Head of caudate nucleus (tissue), 42 donors: ENCODE data around the gene ATG13.
A peak's percentile ranks its signal among the peaks of the same experiment; 100 is the strongest.

Source experiments
- DNase-seq, 42 donors: peaks; one replicate each; pipeline versions ENCODE4 v3.0.0 to v3.0.0-alpha.2; 2020 to 2021; ENCODE audit warnings: mixed read lengths in 7 of 42
- intact Hi-C: fragments of 100-400 bp; cut with DNase I; formaldehyde crosslinking; loops from one replicate; pipeline ENCODE4 v1.15.0; 2022

The ATG13 gene

DNA sequence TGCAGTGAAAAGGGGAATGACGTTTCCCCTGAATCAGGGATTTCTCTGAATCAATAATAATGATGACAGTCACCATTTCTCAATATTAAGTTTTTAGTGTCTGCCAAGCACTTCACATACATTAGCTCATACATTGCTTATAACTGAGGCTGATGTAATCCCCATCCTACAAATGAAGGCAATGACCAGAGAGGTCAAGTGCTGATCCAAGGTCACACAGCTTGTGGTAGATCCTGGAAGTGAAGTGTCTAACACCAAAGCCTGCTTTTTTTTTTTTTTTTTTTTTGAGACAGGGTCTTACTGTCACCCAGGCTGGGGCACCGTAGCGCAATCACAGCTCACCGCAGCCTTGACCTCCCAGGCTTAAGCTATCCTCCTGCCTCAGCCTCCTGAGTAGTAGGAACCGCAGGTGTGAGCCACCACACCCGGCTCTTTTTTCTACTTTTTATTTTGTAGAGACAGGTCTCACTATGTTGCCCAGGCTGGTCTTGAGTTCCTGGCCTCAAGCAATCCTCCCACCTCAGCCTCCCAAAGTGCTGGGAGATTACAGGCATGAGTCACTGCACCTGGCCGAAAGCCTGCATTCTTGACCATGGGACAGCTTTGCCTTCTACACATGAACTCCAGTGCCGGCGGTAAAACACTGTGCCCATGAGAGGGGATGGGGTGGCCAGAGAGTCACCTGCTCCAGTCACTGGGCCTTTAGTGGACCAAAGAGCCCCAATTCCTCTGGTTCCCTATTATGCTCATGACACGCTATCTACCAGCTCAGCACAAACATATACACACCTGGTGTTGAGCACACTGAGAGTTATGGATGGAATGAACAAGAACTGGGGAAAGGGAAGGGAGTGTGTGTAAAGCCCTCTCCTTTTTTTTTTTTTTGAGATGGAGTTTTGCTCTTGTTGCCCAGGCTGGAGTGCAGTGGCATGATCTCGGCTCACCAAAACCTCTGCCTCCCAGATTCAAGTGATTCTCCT is 65.7 kb downstream of the ATG13 start:
- intact Hi-C loops, result no loop called here
- DNase-seq, result no peak

DNA sequence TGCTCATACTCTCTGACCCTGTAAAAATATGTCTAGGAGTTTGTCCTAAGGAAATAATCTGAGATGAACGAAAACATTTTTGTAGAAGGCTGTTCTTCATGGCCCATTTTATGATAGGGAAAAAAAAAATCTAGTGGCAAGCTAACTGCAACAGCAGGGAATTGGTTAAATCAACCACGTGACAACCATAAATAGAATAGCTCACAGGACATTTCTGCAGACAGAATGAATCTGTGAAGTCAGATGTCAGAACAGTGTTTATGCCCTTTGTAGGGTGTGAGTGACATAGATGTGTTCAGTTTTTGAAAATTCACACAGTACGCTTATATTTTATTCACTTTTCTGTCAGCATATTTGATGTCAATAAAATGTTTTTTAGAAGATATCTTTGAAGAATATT is 67.0 kb downstream of the ATG13 start:
- DNase-seq, result no peak
- intact Hi-C loops, result no loop called here

GRCh38 chr11:46686886-46687795 is 69.8 kb downstream of the ATG13 start:
- intact Hi-C loops, result no loop called here
- peak in 21 of 42 donors; percentile 33 to 83 (median 54) for DNase-seq

GRCh38 chr11:46690702-46691101 is 73.3 kb downstream of the ATG13 start:
- intact Hi-C loops, result no loop called here
- DNase-seq, result no peak

- intact Hi-C loops, result no loop called here
- DNase-seq, result no peak
These were observed 75.1 kb downstream of the ATG13 start for GRCh38 chr11:46692450-46692849.

DNA sequence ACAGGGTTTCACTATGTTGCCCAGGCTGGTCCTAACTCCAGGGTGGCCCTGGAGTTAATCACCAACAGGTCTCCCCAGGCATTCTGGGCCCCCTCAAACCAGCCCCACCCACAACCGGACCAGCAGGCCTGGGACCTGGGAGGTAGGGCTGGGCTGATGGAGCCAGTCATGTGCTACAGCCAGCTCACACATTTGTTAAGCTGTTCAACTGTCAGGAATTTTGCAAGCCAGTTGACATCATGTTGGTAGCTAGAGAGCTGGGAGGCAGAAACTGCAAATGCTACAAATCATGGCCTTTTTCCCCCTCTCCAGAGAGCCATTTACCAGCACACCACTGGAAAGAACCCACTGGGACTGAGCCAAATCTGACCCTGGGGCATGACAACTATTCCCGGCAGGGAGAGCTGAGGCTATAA is 76.3 kb downstream of the ATG13 start:
- intact Hi-C loops, result no loop called here
- DNase-seq, result peak in 6 of 42 donors; percentile 31 to 65 (median 49)

- intact Hi-C loops, result no loop called here
- DNase-seq, result no peak
These were observed 76.7 kb downstream of the ATG13 start for GRCh38 chr11:46694072-46694471.

DNA sequence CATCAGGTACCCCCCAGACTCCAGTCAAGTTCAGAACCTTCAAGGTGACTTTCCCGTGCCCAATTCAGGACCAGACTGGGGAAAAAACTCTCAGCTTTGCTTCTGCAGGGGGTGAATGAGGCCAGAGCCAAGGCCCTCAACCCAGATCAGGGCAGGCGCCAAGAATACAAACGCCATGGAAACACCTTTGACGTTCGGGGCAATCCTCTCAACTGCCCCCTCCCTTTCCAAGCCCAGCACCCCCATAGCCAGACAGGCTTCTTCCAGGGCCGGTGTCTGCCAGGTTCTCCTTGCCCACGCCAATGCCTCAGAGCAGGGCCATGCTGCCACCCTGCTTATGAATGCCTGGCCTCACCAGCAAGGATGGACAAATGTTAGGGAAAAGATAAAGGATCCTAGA is 77.3 kb downstream of the ATG13 start:
- intact Hi-C loops, result no loop called here

GRCh38 chr11:46695345-46696211 is 78.2 kb downstream of the ATG13 start:
- DNase-seq, result no peak
- intact Hi-C loops, result no loop called here

More for the DNA sequence above, 77.3 kb downstream of the ATG13 start:
- peak in 4 of 42 donors; percentile 29 to 61 (median 40) for DNase-seq

GRCh38 chr11:46696212-46696558 is 78.8 kb downstream of the ATG13 start:
- intact Hi-C loops, result no loop called here

GRCh38 chr11:46697303-46697702 is 80.0 kb downstream of the ATG13 start:
- intact Hi-C loops, result no loop called here
- DNase-seq, result peak in 40 of 42 donors; percentile 33 to 84 (median 70)

More at GRCh38 chr11:46696212-46696558, 78.8 kb downstream of the ATG13 start:
- DNase-seq, result peak; percentile 88 to 99 (median 96)

DNA sequence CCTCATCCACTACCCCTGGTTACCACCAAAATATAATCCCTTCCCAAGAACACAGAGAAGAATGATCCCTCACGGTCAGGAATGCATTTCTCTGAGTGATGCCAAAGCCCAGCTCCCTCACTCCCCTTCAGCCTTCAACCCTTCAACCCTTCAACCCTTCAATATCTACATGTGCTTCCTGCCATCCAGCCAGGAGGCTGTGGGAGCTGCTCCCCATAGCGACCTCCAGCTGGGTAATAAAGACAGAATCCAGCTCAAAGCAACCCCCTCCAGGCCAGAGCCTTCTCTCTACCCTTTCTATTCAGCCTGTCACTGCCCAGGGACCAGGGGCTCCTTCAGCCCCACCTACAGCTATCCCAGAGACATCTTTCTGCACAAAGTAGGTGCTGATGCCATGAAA is 80.4 kb downstream of the ATG13 start:
- no peak for DNase-seq
- intact Hi-C loops, result no loop called here

DNA sequence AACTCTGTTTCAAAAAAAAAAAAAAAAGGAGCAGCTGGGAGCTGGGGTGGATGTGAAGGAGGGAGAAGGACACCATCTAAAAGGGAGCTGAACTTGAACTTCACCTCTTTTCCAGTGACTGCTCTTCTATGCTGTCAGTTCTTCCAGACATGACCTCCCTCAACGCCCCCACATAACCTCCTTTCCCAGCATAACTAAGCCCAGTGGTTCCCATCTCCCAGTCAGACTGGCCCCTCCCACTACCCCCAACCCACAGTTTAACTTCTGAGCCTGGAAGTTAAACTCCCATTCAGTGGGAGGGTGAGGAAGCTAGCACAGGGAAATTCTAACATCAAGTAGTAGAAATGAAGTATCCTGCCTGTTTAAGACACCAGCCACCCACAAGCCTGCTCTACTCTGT is 81.2 kb downstream of the ATG13 start:
- intact Hi-C loops, result no loop called here
- peak in 4 of 42 donors; percentile 28 to 60 (median 39) for DNase-seq

DNA sequence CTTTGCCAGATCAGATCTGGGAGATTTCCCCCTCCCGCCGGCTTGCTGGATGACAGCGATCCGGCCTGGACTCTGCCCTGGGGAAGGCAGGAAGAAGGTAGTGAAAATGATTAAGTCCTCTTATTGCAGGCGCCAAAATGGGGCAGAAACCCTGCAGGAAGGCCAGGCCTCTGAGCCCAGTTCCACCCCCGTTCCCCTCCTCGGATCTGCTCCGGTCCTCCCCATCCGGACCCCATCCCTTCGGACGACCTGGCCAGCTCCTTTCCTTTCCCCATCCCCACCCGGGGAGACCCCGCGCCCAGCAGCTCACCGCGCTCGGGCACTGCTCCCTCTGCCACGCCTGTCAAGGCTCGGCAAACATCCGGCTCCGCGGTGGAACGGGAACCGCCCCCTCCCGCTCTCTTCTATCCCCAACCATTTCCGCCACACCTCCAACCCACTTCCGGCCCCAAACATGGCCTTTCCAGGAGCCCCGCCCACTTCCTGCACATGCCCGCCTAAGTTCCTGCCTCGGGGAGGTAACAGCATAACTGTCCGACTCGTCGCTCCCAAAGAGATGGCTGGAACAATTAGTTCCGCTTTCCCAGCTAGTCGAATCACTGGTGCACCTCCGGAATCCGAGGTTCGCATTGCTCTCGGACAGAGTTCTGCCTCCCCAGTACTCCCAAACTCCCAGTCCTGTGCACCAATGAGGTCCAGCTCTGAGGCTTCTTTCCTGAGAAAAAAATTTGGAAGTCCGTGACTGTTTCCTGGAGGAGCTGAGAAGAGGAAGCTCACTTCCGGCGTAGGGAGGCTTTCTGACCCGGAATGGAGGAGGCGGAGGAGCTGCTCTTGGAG is 83.1 kb downstream of the ATG13 start, which contains the start of the genes ARHGAP1 and ZNF408:
ARHGAP1 (minus strand) TSS at position 379 of the 837 bp plus-strand sequence. CDS start 4,512 bp downstream, outside the sequence.
ZNF408 (plus strand) TSS at position 791 of the 837 bp plus-strand sequence; CDS start at position 808, 17 bp downstream.
- peak; percentile 98 to 100 (median 99) for DNase-seq
- intact Hi-C loops, result loop anchor here (5.0 kb wide), 1 partner anchor 83 kb away; the partner anchor contains the start of genes ATG13 and HARBI1

DNA sequence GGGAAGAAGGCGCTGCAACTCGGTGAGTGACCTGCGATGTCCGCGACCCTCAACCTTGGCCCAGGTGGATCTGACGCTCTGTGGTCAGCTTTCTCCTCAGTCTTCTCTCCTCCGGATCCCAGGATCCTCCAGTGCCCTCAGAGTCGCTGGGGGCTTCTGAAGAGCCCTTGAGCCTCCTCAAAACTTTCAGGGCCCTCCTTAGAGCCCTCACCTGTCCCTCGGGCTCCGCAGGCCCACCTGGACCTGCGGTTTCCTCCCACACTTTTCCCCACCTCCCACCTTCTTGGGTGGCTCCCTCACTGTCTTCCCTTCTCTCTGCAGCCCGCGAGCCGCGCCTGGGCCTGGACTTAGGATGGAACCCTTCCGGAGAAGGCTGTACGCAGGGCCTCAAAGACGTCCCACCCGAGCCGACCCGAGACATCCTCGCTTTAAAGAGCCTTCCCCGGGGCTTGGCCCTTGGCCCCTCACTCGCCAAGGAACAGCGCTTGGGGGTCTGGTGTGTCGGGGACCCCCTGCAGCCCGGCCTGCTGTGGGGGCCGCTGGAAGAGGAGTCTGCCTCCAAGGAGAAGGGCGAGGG is 83.8 kb downstream of the ATG13 start:
- intact Hi-C loops, result loop anchor here (5.0 kb wide), 1 partner anchor 84 kb away; the partner anchor contains the start of genes ATG13 and HARBI1
- DNase-seq, result no peak

GRCh38 chr11:46705070-46705688 is 87.8 kb downstream of the ATG13 start:
- no peak for DNase-seq
- intact Hi-C loops, result no loop called here

DNA sequence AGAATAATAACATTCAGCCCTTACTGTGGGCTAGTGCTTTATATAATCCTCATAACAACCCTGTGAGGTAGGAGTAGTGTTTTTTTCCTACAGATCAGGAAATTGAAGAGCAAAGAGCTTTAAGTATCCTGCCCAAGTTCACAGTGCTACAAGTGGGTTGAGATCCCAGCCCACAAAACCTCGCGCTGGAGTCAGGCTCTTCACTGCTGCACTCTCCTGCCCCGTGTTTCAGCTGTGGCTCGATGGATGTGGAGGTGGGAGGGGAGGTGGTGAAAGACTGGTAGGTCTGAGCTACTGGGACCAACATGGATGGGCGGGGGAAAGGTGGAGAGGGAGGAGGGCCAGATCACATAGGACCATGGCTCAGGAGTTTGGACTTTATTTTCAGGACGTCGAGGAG is 89.5 kb downstream of the ATG13 start:
- intact Hi-C loops, result no loop called here

More for the DNA sequence above, 89.5 kb downstream of the ATG13 start:
- peak in 5 of 42 donors; percentile 15 to 69 (median 52) for DNase-seq
